Eye (tissue), 1 donor: ENCODE measurements around the gene MAML2.

Experiments
- DNase-seq: peaks from one replicate; pipeline ENCODE4 v3.0.0-alpha.2; 2015

The MAML2 gene

GRCh38 chr11:96342961-96343711 is at the start of gene MAML2:
TSS of gene MAML2 (minus strand) at chr11:96343195. CDS start at chr11:96341895, 1,300 bp downstream.
- DNase-seq: peak; percentile 97

GRCh38 chr11:96391698-96392307 is 48.8 kb upstream of the MAML2 start:
- no peak for DNase-seq

GRCh38 chr11:96390488-96390792 is 47.4 kb upstream of the MAML2 start:
- no peak for DNase-seq

GRCh38 chr11:96389720-96390487 is 46.9 kb upstream of the MAML2 start, which contains the start of the genes CCDC82 and JRKL:
TSS of gene CCDC82 (minus strand) at chr11:96389912. CDS start at chr11:96384747, 5,165 bp downstream.
TSS of gene JRKL (plus strand) at chr11:96390013. CDS start at chr11:96390650, 637 bp downstream.
- DNase-seq: peak; percentile 99

GRCh38 chr11:96388891-96389719 is 46.1 kb upstream of the MAML2 start:
- DNase-seq: peak; percentile 94

- DNase-seq: no peak
Observed at GRCh38 chr11:96385187-96385586, 42.2 kb upstream of the MAML2 start.

GRCh38 chr11:96384156-96384555 is 41.2 kb upstream of the MAML2 start:
- DNase-seq: no peak

- DNase-seq: no peak
Observed at GRCh38 chr11:96376796-96377195, 33.8 kb upstream of the MAML2 start.

- DNase-seq: no peak
Observed at GRCh38 chr11:96373826-96374225, 30.8 kb upstream of the MAML2 start.

GRCh38 chr11:96367342-96367741 is 24.3 kb upstream of the MAML2 start:
- no peak for DNase-seq

- DNase-seq: no peak
Observed at GRCh38 chr11:96366024-96366423, 23.0 kb upstream of the MAML2 start.

GRCh38 chr11:96365493-96365892 is 22.5 kb upstream of the MAML2 start:
- no peak for DNase-seq

GRCh38 chr11:96361778-96362177 is 18.8 kb upstream of the MAML2 start:
- no peak for DNase-seq

GRCh38 chr11:96358321-96358720 is 15.3 kb upstream of the MAML2 start:
- DNase-seq: no peak

GRCh38 chr11:96357794-96358193 is 14.8 kb upstream of the MAML2 start:
- DNase-seq: no peak

GRCh38 chr11:96356848-96357247 is 13.9 kb upstream of the MAML2 start:
- DNase-seq: no peak

GRCh38 chr11:96342014-96342960 is 708 bp downstream of the MAML2 start:
- peak; percentile 73 for DNase-seq

GRCh38 chr11:96341211-96342013 is 1.6 kb downstream of the MAML2 start:
- DNase-seq: no peak

GRCh38 chr11:96340555-96340885 is 2.5 kb downstream of the MAML2 start:
- no peak for DNase-seq

GRCh38 chr11:96339706-96340554 is 3.1 kb downstream of the MAML2 start:
- DNase-seq: no peak
